ENCODE results near the gene N4BP2.
"Not testable (repeated sequence)": the region's sequence is repeated elsewhere in the genome, so short reads cannot be mapped to it uniquely, and the experiment has no call there.

N4BP2 gene

GRCh38 chr4:40057586-40058091 is 989 bp downstream of the N4BP2 start:
- peak overlapping the region; percentile 93 for H3K4me3 Mint-ChIP-seq
- ATAC-seq (peak; percentile 81), DNase-seq (peak; percentile 65)
- peaks cover 35% of the 10 kb centered on the region for H3K4me1 Mint-ChIP-seq
- H3K36me3 Mint-ChIP-seq (ENCODE audit: low read depth), result peaks cover 6% of the 10 kb centered on the region
- H3K27ac Mint-ChIP-seq, result peak overlapping the region; percentile 97
- H3K27me3 Mint-ChIP-seq, result peaks cover 2% of the 10 kb centered on the region
- no peaks in the 10 kb centered on the region for H3K9me3 Mint-ChIP-seq

DNA sequence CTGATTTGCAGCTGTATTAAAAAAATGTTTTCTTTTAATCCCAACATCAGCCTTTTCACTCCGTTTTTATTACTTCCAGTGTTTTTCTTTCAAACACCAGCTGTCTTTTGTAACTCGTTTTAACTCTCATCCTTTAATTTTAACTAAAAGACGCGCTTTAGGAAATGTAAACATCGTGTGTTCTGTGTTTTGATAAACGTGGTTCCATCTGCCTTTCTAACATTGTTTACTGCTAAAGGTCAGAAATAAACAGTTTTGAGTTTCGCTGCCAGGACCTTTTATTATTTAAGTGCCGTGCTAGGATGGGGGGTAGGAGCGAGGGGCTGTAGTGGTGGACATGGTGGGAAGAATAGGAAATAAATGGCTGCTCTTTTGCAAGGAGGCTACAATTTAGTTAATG is 1.5 kb downstream of the N4BP2 start:
- no peak for DNase-seq
- peaks cover 35% of the 10 kb centered on the region for H3K4me1 Mint-ChIP-seq
- peak overlapping the region; percentile 93 for H3K4me3 Mint-ChIP-seq

DNA sequence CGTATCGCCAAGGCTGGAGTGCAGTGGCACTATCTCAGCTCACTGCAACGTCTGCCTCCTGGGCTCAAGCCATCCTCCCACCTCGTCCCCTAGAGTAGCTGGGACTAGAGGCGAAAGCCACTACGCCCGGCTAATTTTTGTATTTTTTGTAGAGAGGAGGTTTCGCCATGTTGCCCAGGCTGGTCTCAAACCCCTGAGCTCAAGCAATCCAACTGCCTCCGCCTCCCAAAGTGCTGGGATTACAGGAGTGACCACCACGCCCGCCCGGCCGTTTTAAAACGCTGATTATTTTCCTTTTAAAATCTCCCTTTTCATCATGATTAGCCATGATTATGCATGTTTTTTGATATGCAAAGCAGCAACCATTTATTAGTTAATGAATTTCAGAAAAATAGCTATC is 2.2 kb downstream of the N4BP2 start:
- Mint-ChIP-seq H3K36me3 (ENCODE audit: low read depth) (peaks cover 12% of the 10 kb centered on the region), H3K4me1 (peaks cover 35% of the 10 kb centered on the region), H3K27ac (no peak overlapping the region), H3K4me3 (peak overlapping the region; percentile 15), H3K27me3 (peaks cover 2% of the 10 kb centered on the region), H3K9me3 (no peaks in the 10 kb centered on the region)
- DNase-seq (no peak), ATAC-seq (no peak)

More for the DNA sequence above, 1.5 kb downstream of the N4BP2 start:
- peak overlapping the region; percentile 97 for H3K27ac Mint-ChIP-seq
- ATAC-seq, result no peak
- H3K9me3 Mint-ChIP-seq, result no peaks in the 10 kb centered on the region
- H3K36me3 Mint-ChIP-seq (ENCODE audit: low read depth), result peaks cover 10% of the 10 kb centered on the region
- peaks cover 2% of the 10 kb centered on the region for H3K27me3 Mint-ChIP-seq

- no peak overlapping the region for H3K27ac Mint-ChIP-seq
Measured at GRCh38 chr4:40059362-40059761, 2.7 kb downstream of the N4BP2 start.

DNA sequence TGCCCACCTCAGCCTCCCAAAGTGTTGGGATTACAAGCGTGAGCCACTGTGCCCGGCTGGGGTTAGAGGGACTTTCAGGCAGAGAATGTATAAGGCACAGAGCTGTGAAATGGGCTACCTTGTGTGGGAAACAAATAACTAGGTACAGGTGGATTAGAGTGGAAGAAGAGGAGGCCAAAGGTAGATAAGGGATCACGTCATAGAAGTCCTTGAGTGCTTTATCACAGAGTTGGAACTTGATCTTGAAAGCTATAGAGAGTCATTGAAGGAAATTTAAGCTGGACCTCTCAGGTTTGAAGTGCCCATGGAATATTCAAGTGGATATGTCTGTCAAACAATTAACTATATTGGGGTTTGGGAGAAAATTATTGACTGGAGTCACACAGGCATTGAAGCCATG is 8.4 kb downstream of the N4BP2 start:
- no peaks in the 10 kb centered on the region for H3K27me3 Mint-ChIP-seq

More at GRCh38 chr4:40059362-40059761, 2.7 kb downstream of the N4BP2 start:
- DNase-seq, result no peak
- Mint-ChIP-seq H3K4me1 (peaks cover 33% of the 10 kb centered on the region), H3K27me3 (peaks cover 2% of the 10 kb centered on the region), H3K4me3 (peak overlapping the region; percentile 15), H3K9me3 (no peaks in the 10 kb centered on the region), H3K36me3 (ENCODE audit: low read depth) (peaks cover 16% of the 10 kb centered on the region)
- no peak for ATAC-seq

GRCh38 chr4:40066651-40067050 is 10.0 kb downstream of the N4BP2 start:
- Mint-ChIP-seq H3K36me3 (ENCODE audit: low read depth) (peaks cover 33% of the 10 kb centered on the region), H3K27ac (no peak overlapping the region), H3K27me3 (no peaks in the 10 kb centered on the region), H3K4me3 (no peak overlapping the region), H3K4me1 (peaks cover 36% of the 10 kb centered on the region), H3K9me3 (no peaks in the 10 kb centered on the region)
- DNase-seq (no peak), ATAC-seq (no peak)

More for the DNA sequence above, 8.4 kb downstream of the N4BP2 start:
- peaks cover 33% of the 10 kb centered on the region for H3K36me3 Mint-ChIP-seq (ENCODE audit: low read depth)
- no peaks in the 10 kb centered on the region for H3K9me3 Mint-ChIP-seq
- H3K4me3 Mint-ChIP-seq, result no peak overlapping the region
- no peak overlapping the region for H3K27ac Mint-ChIP-seq
- ATAC-seq (no peak), DNase-seq (no peak)
- H3K4me1 Mint-ChIP-seq, result peaks cover 30% of the 10 kb centered on the region

DNA sequence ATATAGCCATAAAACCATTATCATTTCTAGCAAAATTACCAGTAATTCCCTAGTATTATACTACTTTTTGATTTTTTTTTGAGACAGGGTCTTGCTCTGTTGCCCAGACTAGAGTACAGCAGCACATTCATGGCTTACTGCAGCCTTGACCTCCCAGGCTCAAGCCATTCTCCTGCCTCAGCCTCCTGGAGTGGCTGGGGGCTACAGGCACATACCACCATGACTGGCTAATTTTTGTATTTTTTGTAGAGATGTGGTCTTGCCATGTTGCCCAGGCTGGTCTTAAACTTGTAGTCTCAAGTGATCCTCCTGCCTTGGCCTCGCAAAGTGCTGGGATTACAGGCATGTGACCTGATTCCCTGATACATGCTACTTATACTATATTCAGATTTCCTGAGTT is 13.7 kb downstream of the N4BP2 start:
- Mint-ChIP-seq H3K4me3 (no peak overlapping the region), H3K4me1 (peaks cover 31% of the 10 kb centered on the region), H3K27me3 (no peaks in the 10 kb centered on the region), H3K9me3 (no peaks in the 10 kb centered on the region), H3K36me3 (ENCODE audit: low read depth) (peaks cover 21% of the 10 kb centered on the region), H3K27ac (no peak overlapping the region)
- ATAC-seq (no peak), DNase-seq (no peak)

- Mint-ChIP-seq H3K27ac (no peak overlapping the region), H3K9me3 (no peaks in the 10 kb centered on the region), H3K36me3 (ENCODE audit: low read depth) (peaks cover 13% of the 10 kb centered on the region)
Measured at GRCh38 chr4:40086421-40086820, 29.8 kb downstream of the N4BP2 start.

DNA sequence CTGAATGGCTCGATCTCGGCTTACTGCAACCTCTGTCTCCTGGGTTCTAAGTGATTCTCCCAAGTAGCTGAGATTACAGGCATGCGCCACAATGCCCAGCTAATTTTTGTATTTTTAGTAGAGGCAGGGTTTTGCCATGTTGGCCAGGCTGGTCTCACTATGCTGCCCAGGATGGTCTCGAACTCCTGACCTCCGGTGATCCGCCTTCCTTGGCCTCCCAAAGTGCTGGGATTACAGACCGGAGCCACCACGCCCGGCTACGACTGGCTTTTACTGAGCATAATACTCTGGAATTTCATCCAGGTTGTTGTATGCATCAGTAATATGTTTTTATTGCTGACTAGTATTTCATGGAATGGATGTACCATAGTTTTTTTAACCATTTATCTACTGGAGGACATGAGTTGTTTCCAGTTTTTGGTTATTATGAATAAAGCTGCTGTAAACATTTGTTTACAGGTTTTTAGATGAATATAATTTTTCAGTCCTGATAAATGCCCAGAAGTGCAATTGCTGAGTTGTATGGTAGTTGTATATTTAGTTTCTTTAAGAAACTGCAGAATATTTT is 31.2 kb downstream of the N4BP2 start:
- no peak for ATAC-seq
- Mint-ChIP-seq H3K4me3 (no peak overlapping the region), H3K36me3 (ENCODE audit: low read depth) (peaks cover 16% of the 10 kb centered on the region), H3K9me3 (no peaks in the 10 kb centered on the region), H3K27me3 (no peaks in the 10 kb centered on the region), H3K4me1 (no peaks in the 10 kb centered on the region), H3K27ac (no peak overlapping the region)
- DNase-seq, result no peak

More at GRCh38 chr4:40086421-40086820, 29.8 kb downstream of the N4BP2 start:
- ATAC-seq (no peak), DNase-seq (no peak)
- Mint-ChIP-seq H3K27me3 (no peaks in the 10 kb centered on the region), H3K4me1 (no peaks in the 10 kb centered on the region), H3K4me3 (no peak overlapping the region)

- peaks cover 21% of the 10 kb centered on the region for H3K36me3 Mint-ChIP-seq (ENCODE audit: low read depth)
- ATAC-seq, H3K27me3 Mint-ChIP-seq, H3K4me3 Mint-ChIP-seq, H3K4me1 Mint-ChIP-seq, H3K27ac Mint-ChIP-seq, H3K9me3 Mint-ChIP-seq, DNase-seq: not testable (repeated sequence)
Measured at GRCh38 chr4:40093400-40093799, 36.8 kb downstream of the N4BP2 start.

DNA sequence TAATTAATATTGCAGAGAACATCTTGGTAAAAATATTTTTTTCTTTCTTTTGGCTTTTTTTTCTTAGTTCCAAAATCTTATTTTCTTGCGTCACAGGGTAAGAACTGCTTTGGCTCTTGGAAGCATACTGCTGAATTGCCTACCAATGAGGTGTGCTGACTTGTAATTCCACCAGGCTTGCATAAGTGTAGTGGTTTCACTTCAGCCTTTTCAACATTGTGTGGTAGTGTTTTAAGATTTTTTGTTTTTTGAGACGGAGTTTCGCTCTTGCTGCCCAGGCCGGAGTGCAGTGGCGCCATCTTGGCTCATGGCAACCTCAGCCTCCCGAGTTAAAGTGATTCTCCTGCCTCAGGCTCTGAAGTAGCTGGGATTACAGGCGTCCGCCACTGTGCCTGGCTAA is 42.4 kb downstream of the N4BP2 start:
- peaks cover 10% of the 10 kb centered on the region for H3K36me3 Mint-ChIP-seq (ENCODE audit: low read depth)
- no peaks in the 10 kb centered on the region for H3K27me3 Mint-ChIP-seq
- no peak for ATAC-seq
- peaks cover 3% of the 10 kb centered on the region for H3K4me1 Mint-ChIP-seq
- no peaks in the 10 kb centered on the region for H3K9me3 Mint-ChIP-seq
- no peak for DNase-seq
- no peak overlapping the region for H3K27ac Mint-ChIP-seq
- H3K4me3 Mint-ChIP-seq, result no peak overlapping the region

GRCh38 chr4:40107150-40107549 is 50.5 kb downstream of the N4BP2 start:
- H3K27me3 Mint-ChIP-seq, H3K27ac Mint-ChIP-seq, H3K4me3 Mint-ChIP-seq, DNase-seq, H3K9me3 Mint-ChIP-seq, ATAC-seq, H3K4me1 Mint-ChIP-seq: not testable (repeated sequence)
- peaks cover 20% of the 10 kb centered on the region for H3K36me3 Mint-ChIP-seq (ENCODE audit: low read depth)

DNA sequence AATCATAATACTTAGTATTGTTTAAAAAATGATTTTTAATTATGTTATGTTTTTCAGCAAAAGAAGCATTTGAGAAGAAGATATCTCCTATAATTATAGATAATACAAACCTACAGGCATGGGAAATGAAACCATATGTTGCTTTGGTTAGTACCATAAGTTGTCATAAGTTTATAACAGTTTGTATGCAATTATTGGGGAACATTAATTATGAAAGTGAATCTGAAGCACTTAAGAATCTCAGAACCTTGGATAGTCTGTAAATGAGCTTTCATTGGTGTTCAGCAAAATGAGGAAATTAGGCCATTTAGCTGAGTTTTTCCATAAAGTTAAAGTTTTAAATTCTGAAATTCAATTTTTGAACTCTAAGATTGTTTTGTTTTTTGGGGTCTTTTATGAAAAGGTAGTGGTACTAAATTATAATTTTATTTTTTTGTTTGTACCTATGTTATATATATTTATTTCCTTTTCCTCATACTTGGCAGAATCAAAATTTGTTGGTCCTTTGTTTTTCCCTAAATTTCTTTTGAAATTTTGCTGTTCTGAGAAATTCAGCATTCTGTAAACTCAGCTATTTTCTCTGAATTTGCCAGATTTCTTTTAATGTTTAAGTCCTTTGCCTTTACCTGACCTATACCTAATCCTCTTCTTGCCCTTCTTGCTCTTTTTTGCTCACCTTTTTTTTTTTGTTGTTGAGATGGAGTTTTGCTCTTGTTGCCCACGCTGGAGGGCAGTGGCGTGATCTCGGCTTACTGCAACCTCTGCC is 55.6 kb downstream of the N4BP2 start:
- H3K27ac Mint-ChIP-seq, result no peak overlapping the region
- H3K27me3 Mint-ChIP-seq, result no peaks in the 10 kb centered on the region
- no peak for DNase-seq
- no peaks in the 10 kb centered on the region for H3K9me3 Mint-ChIP-seq
- H3K4me3 Mint-ChIP-seq, result no peak overlapping the region
- no peak for ATAC-seq
- H3K4me1 Mint-ChIP-seq, result peaks cover 6% of the 10 kb centered on the region
- peaks cover 19% of the 10 kb centered on the region for H3K36me3 Mint-ChIP-seq (ENCODE audit: low read depth)

- ATAC-seq (no peak), DNase-seq (no peak)
- H3K27me3 Mint-ChIP-seq, result no peaks in the 10 kb centered on the region
- H3K4me3 Mint-ChIP-seq, result no peak overlapping the region
- H3K36me3 Mint-ChIP-seq (ENCODE audit: low read depth), result peaks cover 21% of the 10 kb centered on the region
- H3K9me3 Mint-ChIP-seq, result no peaks in the 10 kb centered on the region
- H3K4me1 Mint-ChIP-seq, result peaks cover 6% of the 10 kb centered on the region
- no peak overlapping the region for H3K27ac Mint-ChIP-seq
Measured at GRCh38 chr4:40114206-40114605, 57.6 kb downstream of the N4BP2 start.

DNA sequence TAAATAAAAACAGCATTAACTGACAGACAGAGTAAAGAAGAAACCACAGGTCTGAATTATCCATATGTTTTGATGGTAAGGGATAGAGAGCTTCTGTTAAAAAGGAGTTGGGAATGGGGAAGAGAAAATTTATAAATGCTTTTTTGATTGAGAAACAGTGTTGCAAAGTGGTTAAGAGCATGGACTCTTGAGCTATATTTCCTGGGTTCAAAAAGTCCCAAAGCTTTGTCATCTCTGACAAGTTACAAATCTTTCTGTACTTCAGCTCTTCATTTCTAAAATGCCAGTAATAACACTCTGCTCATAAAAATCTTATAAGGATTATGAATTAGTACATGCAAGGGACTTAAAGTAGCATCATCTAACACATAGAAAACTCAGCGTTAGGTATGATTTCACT is 62.2 kb downstream of the N4BP2 start:
- DNase-seq (no peak), ATAC-seq (no peak)
- no peak overlapping the region for H3K27ac Mint-ChIP-seq
- H3K27me3 Mint-ChIP-seq, result no peaks in the 10 kb centered on the region
- H3K4me3 Mint-ChIP-seq, result no peak overlapping the region
- H3K36me3 Mint-ChIP-seq (ENCODE audit: low read depth), result peaks cover 26% of the 10 kb centered on the region
- peaks cover 42% of the 10 kb centered on the region for H3K4me1 Mint-ChIP-seq
- H3K9me3 Mint-ChIP-seq, result no peaks in the 10 kb centered on the region

All from activated naive CD8-positive, alpha-beta T cell treated with anti-CD3 and anti-CD28 coated beads, Interleukin-2, amount 50 U/mL, for 24 hours (primary cell).